GM23338 (cell line): ENCODE measurements around the gene TMEM45A. TPM values are rescaled to one million over a fixed set of nuclear protein-coding genes. Genes with fewer than 3 reads are reported as not detected.

Experiments used
- ATAC-seq: fragments of 200-7000 bp; cut with Tn5 transposase; 3 replicates; pipeline ENCODE4 v1.9.1; 2020
- DNase-seq: peaks from one replicate; pipeline ENCODE4 v3.0.0-alpha.2; 2015; ENCODE audit warnings: low spot score
- H2AFZ ChIP-seq: fragments of 200-600 bp; sonication (generic); 2 replicates; pipeline ENCODE4 v1.8.0; 2016; ENCODE audit warnings: antibody characterized with exemption, mild to moderate bottlenecking, moderate library complexity
- H3F3A ChIP-seq: fragments of 200-600 bp; sonication (generic); replicated peaks from 2 replicates; pipeline ENCODE4 v1.8.0; 2017; ENCODE audit warnings: antibody characterized with exemption, mixed run types, low read depth
- H3K27ac ChIP-seq: fragments of 200-600 bp; sonication (generic); 2 replicates; pipeline ENCODE4 v1.6.1; 2016; ENCODE audit warnings: low read depth
- H3K27me3 ChIP-seq: fragments of 200-600 bp; sonication (generic); 2 replicates; pipeline ENCODE4 v1.8.0; 2016; ENCODE audit warnings: mild to moderate bottlenecking, mixed run types, moderate library complexity; ENCODE audit not compliant: insufficient read depth
- H3K36me3 ChIP-seq: fragments of 200-600 bp; sonication (generic); 2 replicates; pipeline ENCODE4 v1.8.0; 2016; ENCODE audit warnings: mild to moderate bottlenecking; ENCODE audit not compliant: insufficient read depth
- H3K4me1 ChIP-seq: fragments of 200-600 bp; sonication (generic); 2 replicates; pipeline ENCODE4 v1.8.0; 2016; ENCODE audit warnings: mild to moderate bottlenecking, moderate library complexity; ENCODE audit not compliant: insufficient read depth
- H3K4me2 ChIP-seq: fragments of 200-600 bp; sonication (generic); 2 replicates; pipeline ENCODE4 v1.7.1; 2017; ENCODE audit warnings: mixed run types
- H3K4me3 ChIP-seq: fragments of 200-600 bp; sonication (generic); 2 replicates; pipeline ENCODE4 v1.6.1; 2016; ENCODE audit warnings: mixed run types
- H3K79me2 ChIP-seq: fragments of 200-600 bp; sonication (generic); replicated peaks from 2 replicates; pipeline ENCODE4 v1.8.0; 2017; ENCODE audit warnings: mild to moderate bottlenecking; ENCODE audit not compliant: insufficient read depth
- H3K9me2 ChIP-seq: fragments of 200-600 bp; sonication (generic); 2 replicates; pipeline ENCODE4 v1.8.0; 2017; ENCODE audit not compliant: insufficient read depth
- H4K20me1 ChIP-seq: fragments of 200-600 bp; sonication (generic); replicated peaks from 2 replicates; pipeline ENCODE4 v1.8.0; 2017; ENCODE audit warnings: mild to moderate bottlenecking; ENCODE audit not compliant: insufficient read depth
- H3K27ac Mint-ChIP-seq: 2 replicates; pipeline ENCODE4 v1.8.0; 2020; ENCODE audit warnings: inconsistent platforms, mild to moderate bottlenecking, moderate library complexity, mixed read lengths
- H3K27me3 Mint-ChIP-seq: 3 replicates; pipeline ENCODE4 v1.8.0; 2022; ENCODE audit warnings: low read depth, mild to moderate bottlenecking, moderate library complexity, mixed read lengths, inconsistent platforms; ENCODE audit not compliant: insufficient read depth, poor library complexity
- H3K36me3 Mint-ChIP-seq: 3 replicates; pipeline ENCODE4 v1.8.0; 2021; ENCODE audit warnings: low read depth, mild to moderate bottlenecking, inconsistent platforms, moderate library complexity, mixed read lengths
- H3K4me1 Mint-ChIP-seq: 3 replicates; pipeline ENCODE4 v1.8.0; 2020; ENCODE audit warnings: mild to moderate bottlenecking, inconsistent platforms, mixed read lengths
- H3K4me3 Mint-ChIP-seq: 3 replicates; pipeline ENCODE4 v1.8.0; 2021; ENCODE audit warnings: moderate library complexity, mild to moderate bottlenecking, inconsistent platforms, mixed read lengths
- H3K9me3 Mint-ChIP-seq: 3 replicates; pipeline ENCODE4 v1.8.0; 2020; ENCODE audit warnings: moderate library complexity, mild to moderate bottlenecking, inconsistent platforms, mixed read lengths
- EZH2 ChIP-seq: fragments of 200-600 bp; sonication (generic); IDR thresholded peaks from one replicate; pipeline ENCODE4 v1.8.0; 2017; ENCODE audit warnings: antibody characterized with exemption, mild to moderate bottlenecking, low read depth; ENCODE audit not compliant: unreplicated experiment
- NANOG ChIP-seq: IDR thresholded peaks from 2 replicates; pipeline ENCODE4 v1.6.1; 2016; ENCODE audit warnings: antibody characterized with exemption, borderline replicate concordance
- polyA plus RNA-seq: library from polyadenylated mRNA; unstranded; fragments of >200 nt; fragmentation: Nextera tagmentation; extraction: Ambion mirVana; gene quantifications from 2 replicates; pipeline ENCODE4 v1.2.1, GENCODE V29; 2016
- total RNA-seq: library from RNA; depleted of rRNA; stranded (reverse); fragments of >200 nt; shearing (Covaris generic); gene quantifications from 2 replicates; pipeline ENCODE4 v1.2.3, GENCODE V29; 2014
- TF ChIP-seq, protein P1 (sequence below): IDR thresholded peaks from one replicate; pipeline ENCODE4 v1.6.1; 2018; ENCODE audit warnings: antibody characterized with exemption; ENCODE audit not compliant: unreplicated experiment
- TF ChIP-seq, protein P2 (sequence below): IDR thresholded peaks from 2 replicates; pipeline ENCODE4 v1.6.1; 2016; ENCODE audit warnings: antibody characterized with exemption
- TF ChIP-seq, protein P3 (sequence below): fragments of 250-450 bp; sonication (Bioruptor Pico); IDR thresholded peaks from 2 replicates; pipeline ENCODE4 v1.5.0; 2020; ENCODE audit warnings: mild to moderate bottlenecking, moderate library complexity

Gene TMEM45A
- total and polyA plus RNA-seq, 2 experiments from 2014 or later, result 6.5 to 12.7 TPM

DNA sequence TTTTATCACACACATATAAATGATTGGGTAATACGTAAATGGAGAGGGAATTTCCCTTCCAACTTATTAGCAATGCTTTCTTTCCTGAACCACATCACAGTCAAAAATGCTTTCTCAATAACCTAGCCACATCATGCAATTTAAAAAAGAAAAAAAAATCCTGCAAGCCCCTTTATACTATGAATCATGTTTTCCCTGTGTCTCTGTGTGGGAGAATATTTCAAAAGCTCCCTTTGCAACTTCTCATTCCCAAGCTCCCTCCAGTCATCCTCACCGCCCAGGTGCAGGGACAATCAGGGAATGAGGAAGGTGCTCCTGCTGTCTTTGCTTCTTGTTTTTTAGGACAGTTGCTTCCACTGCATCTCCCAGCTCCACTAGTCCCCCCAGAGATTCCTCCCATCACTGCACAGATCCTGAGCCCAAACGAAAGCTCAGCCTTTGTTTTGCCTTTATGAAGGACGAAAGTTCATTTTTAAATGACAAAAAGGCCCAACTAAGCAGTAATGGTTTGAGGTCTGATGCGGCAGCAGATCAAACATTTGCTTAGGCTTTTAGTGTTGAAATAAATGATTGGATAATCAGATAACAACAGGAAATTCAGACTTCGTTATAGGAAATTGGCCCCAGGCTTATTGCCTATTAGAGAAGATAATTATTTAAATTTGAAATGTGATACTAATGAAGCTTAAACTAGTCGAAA is 69.2 kb downstream of the TMEM45A start (continued):
- TF ChIP-seq, protein P1, sequence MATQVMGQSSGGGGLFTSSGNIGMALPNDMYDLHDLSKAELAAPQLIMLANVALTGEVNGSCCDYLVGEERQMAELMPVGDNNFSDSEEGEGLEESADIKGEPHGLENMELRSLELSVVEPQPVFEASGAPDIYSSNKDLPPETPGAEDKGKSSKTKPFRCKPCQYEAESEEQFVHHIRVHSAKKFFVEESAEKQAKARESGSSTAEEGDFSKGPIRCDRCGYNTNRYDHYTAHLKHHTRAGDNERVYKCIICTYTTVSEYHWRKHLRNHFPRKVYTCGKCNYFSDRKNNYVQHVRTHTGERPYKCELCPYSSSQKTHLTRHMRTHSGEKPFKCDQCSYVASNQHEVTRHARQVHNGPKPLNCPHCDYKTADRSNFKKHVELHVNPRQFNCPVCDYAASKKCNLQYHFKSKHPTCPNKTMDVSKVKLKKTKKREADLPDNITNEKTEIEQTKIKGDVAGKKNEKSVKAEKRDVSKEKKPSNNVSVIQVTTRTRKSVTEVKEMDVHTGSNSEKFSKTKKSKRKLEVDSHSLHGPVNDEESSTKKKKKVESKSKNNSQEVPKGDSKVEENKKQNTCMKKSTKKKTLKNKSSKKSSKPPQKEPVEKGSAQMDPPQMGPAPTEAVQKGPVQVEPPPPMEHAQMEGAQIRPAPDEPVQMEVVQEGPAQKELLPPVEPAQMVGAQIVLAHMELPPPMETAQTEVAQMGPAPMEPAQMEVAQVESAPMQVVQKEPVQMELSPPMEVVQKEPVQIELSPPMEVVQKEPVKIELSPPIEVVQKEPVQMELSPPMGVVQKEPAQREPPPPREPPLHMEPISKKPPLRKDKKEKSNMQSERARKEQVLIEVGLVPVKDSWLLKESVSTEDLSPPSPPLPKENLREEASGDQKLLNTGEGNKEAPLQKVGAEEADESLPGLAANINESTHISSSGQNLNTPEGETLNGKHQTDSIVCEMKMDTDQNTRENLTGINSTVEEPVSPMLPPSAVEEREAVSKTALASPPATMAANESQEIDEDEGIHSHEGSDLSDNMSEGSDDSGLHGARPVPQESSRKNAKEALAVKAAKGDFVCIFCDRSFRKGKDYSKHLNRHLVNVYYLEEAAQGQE, result no peak
- TF ChIP-seq NANOG (0 out of 2 replicates have a peak, but pooled peaks have one; percentile 37), EZH2 (no peak)
- TF ChIP-seq, protein P2, sequence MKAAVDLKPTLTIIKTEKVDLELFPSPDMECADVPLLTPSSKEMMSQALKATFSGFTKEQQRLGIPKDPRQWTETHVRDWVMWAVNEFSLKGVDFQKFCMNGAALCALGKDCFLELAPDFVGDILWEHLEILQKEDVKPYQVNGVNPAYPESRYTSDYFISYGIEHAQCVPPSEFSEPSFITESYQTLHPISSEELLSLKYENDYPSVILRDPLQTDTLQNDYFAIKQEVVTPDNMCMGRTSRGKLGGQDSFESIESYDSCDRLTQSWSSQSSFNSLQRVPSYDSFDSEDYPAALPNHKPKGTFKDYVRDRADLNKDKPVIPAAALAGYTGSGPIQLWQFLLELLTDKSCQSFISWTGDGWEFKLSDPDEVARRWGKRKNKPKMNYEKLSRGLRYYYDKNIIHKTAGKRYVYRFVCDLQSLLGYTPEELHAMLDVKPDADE, result no peak

DNA sequence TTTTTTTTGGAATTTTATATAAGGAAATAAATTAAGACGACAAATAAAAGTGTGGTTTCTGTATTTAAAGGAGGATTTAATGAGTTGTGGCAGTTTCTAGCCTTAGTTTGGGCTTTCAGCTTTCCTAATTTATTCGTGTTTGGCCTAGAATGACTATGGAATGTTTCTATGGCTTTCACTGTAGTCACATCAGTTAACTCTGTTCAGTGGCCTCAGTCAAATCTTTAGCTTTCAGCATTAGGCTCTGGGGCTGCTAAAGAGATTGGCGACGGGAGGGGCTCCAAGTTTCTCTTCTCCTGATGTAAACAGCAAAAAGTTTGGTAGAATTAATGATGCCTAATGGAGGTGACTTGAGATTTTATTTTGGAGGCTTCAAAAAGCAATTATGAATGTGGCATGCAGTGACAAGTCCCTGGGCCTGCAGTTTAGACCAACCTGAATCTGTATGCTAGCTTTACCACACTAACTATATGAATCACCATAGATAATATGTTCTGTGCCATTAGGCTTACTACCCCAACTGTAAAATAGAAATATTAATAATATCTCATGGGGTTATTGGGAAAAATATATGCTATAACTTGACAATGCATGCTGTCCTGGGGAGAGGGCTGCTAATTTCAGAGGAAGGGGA is 69.9 kb downstream of the TMEM45A start:
- no peak overlapping the region for H2AFZ ChIP-seq
- no peaks in the 10 kb centered on the region for H3K27me3 Mint-ChIP-seq
- peaks cover 27% of the 10 kb centered on the region for H3K4me1 Mint-ChIP-seq

More for the DNA sequence above, 69.9 kb downstream of the TMEM45A start:
- H4K20me1 ChIP-seq, result no peaks in the 10 kb centered on the region
- H3K36me3 Mint-ChIP-seq, result no peaks in the 10 kb centered on the region
- H3K27ac ChIP-seq, result peak overlapping the region; percentile 20
- H3K27ac Mint-ChIP-seq, result peak overlapping the region; percentile 96
- peak; percentile 45 for DNase-seq
- H3K4me2 ChIP-seq, result peak overlapping the region; percentile 25
- H3K9me2 ChIP-seq, result no peaks in the 10 kb centered on the region
- no peaks in the 10 kb centered on the region for H3K79me2 ChIP-seq
- peaks cover 19% of the 10 kb centered on the region for H3K4me1 ChIP-seq
- peak; percentile 84 for ATAC-seq
- no peaks in the 10 kb centered on the region for H3K9me3 Mint-ChIP-seq
- no peaks in the 10 kb centered on the region for H3K27me3 ChIP-seq
- TF ChIP-seq, protein P3, sequence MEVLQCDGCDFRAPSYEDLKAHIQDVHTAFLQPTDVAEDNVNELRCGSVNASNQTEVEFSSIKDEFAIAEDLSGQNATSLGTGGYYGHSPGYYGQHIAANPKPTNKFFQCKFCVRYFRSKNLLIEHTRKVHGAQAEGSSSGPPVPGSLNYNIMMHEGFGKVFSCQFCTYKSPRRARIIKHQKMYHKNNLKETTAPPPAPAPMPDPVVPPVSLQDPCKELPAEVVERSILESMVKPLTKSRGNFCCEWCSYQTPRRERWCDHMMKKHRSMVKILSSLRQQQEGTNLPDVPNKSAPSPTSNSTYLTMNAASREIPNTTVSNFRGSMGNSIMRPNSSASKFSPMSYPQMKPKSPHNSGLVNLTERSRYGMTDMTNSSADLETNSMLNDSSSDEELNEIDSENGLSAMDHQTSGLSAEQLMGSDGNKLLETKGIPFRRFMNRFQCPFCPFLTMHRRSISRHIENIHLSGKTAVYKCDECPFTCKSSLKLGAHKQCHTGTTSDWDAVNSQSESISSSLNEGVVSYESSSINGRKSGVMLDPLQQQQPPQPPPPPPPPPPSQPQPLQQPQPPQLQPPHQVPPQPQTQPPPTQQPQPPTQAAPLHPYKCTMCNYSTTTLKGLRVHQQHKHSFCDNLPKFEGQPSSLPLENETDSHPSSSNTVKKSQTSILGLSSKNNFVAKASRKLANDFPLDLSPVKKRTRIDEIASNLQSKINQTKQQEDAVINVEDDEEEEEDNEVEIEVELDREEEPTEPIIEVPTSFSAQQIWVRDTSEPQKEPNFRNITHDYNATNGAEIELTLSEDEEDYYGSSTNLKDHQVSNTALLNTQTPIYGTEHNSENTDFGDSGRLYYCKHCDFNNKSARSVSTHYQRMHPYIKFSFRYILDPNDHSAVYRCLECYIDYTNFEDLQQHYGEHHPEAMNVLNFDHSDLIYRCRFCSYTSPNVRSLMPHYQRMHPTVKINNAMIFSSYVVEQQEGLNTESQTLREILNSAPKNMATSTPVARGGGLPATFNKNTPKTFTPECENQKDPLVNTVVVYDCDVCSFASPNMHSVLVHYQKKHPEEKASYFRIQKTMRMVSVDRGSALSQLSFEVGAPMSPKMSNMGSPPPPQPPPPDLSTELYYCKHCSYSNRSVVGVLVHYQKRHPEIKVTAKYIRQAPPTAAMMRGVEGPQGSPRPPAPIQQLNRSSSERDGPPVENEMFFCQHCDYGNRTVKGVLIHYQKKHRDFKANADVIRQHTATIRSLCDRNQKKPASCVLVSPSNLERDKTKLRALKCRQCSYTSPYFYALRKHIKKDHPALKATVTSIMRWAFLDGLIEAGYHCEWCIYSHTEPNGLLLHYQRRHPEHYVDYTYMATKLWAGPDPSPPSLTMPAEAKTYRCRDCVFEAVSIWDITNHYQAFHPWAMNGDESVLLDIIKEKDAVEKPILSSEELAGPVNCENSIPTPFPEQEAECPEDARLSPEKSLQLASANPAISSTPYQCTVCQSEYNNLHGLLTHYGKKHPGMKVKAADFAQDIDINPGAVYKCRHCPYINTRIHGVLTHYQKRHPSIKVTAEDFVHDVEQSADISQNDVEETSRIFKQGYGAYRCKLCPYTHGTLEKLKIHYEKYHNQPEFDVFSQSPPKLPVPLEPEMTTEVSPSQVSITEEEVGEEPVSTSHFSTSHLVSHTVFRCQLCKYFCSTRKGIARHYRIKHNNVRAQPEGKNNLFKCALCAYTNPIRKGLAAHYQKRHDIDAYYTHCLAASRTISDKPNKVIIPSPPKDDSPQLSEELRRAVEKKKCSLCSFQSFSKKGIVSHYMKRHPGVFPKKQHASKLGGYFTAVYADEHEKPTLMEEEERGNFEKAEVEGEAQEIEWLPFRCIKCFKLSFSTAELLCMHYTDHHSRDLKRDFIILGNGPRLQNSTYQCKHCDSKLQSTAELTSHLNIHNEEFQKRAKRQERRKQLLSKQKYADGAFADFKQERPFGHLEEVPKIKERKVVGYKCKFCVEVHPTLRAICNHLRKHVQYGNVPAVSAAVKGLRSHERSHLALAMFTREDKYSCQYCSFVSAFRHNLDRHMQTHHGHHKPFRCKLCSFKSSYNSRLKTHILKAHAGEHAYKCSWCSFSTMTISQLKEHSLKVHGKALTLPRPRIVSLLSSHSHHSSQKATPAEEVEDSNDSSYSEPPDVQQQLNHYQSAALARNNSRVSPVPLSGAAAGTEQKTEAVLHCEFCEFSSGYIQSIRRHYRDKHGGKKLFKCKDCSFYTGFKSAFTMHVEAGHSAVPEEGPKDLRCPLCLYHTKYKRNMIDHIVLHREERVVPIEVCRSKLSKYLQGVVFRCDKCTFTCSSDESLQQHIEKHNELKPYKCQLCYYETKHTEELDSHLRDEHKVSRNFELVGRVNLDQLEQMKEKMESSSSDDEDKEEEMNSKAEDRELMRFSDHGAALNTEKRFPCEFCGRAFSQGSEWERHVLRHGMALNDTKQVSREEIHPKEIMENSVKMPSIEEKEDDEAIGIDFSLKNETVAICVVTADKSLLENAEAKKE (CRISPR knock-in tag), result no peak
- 0 out of 2 replicates have a peak, but pooled peaks have one; percentile 0 for TF ChIP-seq NANOG
- no peaks in the 10 kb centered on the region for H3K36me3 ChIP-seq
- no peaks in the 10 kb centered on the region for H3F3A ChIP-seq
- H3K4me3 Mint-ChIP-seq, result no peak overlapping the region
- H3K4me3 ChIP-seq, result no peak overlapping the region
